Measurements from ENCODE around the gene NKTR.

GRCh38 chr3:42662037-42662812 is 61.7 kb downstream of the NKTR start:
- TF ChIP-seq CTCF (optimal IDR thresholded peaks at IDR 0.05 in 1 of 3, IDR thresholded peaks at IDR 0.05 in 1 of 3, conservative IDR thresholded peaks at IDR 0.05 in 1 of 3; ENCODE audit: extremely low read depth in 1 of 3, insufficient read depth in 2 of 3, low read length in 3 of 3), result no peak
- TF ChIP-seq EZH2 (IDR thresholded peaks at IDR 0.05; ENCODE audit: low read length), result no peak

All from keratinocyte (primary cell).